GM19397 (cell line): ENCODE results near the gene BAZ1B.
"Not testable (repeated sequence)": the region's sequence is repeated elsewhere in the genome, so short reads cannot be mapped to it uniquely, and the experiment has no call there.

Source experiments
- ATAC-seq: cut with Tn5 transposase; IDR thresholded peaks from one replicate; pipeline ENCODE4 v1.9.1; 2021; ENCODE audit warnings: mild to moderate bottlenecking, moderate library complexity; ENCODE audit not compliant: unreplicated experiment

The BAZ1B gene

DNA sequence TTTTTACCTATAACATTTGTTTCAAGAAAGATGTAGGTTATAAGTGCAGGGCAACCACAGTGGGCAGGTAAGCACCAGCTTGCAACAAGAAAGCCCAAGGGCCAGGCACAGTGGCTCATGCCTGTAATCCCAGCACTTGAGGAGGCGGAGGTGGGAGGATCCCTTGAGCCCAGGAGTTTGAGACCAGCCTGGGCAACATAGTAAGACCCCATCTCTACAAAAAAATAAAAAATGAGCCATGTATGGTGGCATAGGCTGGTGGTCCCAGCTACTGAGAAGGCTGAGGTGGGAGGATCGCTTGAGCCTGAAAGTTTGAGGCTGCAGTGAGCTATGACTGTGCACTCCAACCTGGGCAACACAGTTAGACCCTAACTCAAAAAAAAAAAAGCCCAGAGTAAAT lies 22.6 kb upstream of the BAZ1B start:
- no peak for ATAC-seq

DNA sequence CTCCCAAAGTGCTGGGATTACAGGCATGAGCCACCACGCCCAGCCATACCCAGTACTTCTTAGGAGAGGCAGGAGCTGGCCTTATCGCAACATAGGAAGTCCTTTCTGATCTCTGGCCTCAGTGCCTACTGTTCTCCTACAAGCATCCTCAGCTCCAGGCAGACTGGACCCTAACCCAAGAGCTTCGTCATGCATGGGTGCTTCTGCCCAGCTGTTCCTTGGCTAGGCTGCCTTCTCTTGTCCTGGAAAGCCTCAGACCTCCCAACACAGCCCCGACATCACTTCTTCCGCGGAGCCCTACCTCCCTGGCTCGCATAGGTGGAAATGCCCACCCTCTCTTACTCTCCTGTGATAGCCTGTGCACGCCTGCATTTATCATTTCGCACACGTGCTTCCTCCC lies 19.6 kb upstream of the BAZ1B start:
- ATAC-seq = no peak

DNA sequence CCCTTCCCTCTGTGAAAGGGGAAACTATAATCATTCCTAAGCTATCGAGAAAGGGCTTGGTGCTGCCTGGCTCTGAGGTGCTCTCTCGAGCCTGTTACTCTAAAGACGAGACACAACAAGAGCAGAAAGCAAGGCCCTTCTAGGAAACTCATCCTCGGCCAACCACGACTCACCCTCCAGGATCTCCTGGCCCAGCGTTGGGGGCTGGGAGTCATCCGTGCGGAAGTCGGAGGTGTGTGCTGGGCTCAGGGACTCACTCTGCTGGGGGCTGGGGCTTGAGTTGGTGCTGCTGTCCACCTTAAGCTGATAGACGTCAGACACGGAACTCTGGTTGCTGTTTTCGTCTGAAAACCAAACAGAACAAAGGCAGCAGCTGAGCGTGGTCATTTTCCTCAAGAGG lies 17.6 kb upstream of the BAZ1B start:
- no peak for ATAC-seq

DNA sequence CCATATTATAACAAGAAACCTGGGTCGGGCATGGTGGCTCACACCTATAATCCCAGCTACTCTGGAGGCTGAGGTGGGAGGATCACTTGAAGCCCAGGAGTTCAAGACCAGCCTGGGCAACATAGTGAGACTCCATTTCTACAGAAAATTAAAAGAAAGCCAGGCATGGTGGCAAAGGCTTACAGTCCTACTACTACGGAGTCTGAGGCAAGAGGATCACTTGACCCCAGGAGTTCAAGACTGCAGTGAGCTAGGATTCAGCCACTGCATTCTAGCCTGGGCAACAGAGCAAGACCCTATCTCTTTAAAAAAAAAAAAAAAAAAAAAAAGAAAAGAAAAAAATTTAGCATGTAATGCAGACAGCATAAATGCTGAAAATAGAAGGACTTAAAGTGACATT lies 16.4 kb upstream of the BAZ1B start:
- not testable (repeated sequence) for ATAC-seq

DNA sequence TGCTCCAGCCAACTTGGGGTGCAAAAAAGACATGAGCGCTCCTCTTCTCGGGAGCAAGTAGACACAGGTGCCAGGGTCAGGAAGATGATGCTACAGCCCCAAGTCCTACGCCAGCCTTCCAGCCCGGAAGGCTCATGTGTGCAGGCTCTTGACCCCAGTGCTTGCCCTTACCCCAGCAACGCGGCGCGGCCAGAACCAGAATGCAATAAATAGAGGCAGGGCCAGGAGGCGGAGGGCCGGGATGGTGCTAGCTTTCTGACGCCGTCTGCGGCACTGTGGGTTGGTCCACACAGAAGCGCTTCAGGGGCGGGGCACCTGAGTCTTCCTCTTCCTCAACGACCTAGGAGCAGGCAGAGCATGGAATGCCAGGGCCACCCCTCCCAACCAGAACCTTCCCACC lies 15.0 kb upstream of the BAZ1B start:
- no peak for ATAC-seq

DNA sequence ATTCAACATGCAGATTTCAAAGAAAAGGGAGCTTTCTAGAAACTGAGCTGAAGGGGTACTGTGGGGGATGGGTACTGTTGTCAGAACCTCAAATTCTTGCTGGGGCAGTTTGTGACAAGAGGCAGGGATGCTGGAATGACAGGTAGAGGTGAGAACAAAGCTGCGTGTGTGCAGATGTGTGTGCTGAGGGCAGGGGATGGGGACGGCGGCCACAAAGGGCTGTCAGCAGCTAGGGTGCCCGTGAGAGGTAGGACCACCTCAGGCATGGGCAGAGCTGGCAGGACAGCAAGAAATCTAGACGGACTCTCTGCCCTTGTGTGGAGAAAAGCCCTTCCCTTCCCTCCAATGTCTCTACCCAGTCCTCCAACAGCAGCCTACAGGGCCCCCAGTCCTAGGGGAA lies 14.4 kb upstream of the BAZ1B start:
- no peak for ATAC-seq

DNA sequence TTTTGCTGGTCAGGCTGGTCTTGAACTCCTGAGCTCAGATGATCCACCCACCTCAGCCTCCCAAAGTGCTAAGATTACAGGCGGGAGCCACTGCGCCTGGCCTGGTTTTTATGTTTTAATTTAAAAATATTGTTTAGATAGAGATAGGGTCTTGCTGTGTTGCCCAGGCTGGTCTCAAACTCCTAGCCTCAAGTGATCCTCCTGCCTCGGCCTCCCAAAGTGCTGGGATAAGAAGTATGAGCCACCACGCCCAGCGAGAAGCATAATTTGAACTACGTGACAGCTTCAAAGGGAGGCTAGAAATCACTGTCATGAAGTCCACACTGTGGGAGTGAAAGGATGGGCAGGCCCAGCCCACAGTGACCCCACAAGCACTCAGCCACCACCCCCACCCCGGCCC lies 13.8 kb upstream of the BAZ1B start:
- not testable (repeated sequence) for ATAC-seq

DNA sequence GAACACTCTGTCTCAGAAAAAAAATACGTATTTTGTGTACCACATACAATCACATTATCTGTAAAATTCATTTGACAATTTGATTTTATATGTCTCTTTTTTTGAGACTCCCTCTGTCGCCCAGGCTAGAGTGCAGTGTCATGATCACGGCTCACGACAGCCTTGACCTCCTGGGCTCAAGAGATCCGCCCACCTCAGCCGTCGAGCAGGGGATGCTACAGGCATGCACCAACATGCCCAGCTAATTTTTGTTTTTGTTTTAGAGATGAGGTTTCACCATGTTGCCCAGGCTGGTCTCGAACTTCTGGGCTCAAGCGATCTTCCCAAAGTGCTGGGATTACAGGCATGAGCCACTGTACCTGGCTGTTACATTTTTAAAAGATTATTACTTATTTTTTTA lies 11.6 kb upstream of the BAZ1B start:
- no peak for ATAC-seq

DNA sequence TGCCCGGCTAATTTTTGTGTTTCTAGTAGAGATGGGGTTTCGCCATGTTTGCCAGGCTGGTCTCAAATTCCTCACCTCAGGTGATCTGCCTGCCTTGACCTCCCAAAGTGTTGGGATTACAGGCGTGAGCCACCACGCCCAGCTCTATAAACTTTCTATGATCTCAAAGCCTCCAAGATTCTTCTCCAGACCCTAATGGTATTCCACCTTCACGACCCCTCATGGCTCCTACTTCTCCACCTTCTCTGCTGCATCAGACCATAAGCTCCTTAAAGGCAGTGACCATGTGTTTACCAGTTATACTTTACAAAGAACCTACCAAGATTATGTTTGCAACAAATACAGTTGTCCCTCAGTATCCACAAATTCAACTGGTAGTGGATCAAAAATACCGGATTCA lies 10.1 kb upstream of the BAZ1B start:
- no peak for ATAC-seq

DNA sequence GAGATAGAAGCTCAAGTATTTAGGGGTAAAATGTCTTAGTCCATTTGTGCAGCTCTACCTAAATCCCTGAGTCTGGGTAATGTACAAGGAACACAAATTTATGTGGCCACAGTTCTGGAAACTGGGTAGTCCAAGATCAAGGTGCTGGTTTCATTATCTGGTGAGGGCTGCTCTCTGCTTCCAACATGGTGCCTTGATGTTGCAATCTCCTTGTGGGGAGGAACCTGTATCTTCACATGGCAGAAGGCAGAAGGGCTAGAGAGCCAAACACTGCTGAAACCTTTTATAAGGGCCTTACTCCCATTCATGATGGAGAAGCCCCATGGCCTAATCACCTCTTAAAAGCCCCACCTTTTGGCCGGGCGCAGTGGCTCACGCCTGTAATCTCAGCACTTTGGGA lies 8.7 kb upstream of the BAZ1B start:
- ATAC-seq = no peak

DNA sequence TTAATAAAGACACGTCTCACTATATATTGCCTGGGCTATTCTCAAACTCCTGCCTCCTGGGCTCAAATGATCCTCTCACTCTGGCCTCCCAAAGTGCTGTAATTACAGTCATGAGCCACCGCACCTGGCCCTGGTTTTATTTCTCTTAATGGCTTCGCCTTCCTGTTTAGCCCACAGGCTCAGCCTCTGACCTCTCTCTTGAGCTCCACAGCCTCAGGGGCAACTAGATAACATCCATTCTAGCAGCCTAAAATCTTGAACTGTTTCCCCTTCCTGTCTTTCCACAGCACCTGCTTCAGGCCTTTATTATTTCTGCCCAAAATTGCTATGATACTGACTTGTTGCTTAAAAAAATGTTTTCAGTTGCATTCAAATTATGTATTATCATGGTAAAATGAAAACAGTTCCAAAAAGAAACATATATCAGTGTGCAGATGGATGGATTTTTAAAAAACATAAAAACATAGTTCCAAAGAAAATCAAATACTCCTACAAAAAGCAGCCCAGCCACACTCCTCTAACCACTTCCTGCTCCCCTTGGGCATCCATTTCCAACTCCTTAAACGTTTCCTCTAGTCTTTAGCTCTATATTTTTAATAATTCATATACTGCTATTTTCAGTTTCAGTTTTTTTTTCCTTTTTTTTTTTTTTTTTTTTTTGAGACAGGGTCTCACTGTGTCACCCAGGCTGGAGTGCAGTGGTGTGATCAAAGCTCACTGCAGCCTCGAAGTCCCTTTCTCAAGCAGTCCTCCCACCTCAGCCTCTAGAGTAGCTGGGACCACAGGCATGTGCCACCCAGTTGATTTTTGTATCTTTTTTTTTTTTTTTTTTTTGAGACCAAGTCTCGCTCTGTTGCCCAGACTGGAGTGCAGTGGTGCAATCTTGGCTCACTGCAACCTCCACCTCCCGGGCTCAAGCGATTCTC lies 5.1 kb upstream of the BAZ1B start:
- ATAC-seq = no peak

DNA sequence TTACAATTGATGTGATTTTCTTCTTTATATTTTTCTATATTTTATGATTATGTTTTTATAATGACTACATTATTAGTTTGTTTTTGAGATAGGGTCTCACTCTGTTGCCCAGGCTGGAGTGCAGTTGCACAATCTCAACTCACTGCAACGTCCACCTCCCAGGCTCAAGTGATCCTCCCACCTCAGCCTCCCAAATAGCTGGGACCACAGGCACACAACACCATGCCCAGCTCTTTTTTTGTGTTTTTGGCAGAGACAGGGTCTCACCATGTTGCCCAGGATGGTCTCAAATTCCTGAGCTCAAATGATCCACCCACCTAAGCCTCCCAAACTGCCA lies 4.0 kb upstream of the BAZ1B start:
- not testable (repeated sequence) for ATAC-seq

DNA sequence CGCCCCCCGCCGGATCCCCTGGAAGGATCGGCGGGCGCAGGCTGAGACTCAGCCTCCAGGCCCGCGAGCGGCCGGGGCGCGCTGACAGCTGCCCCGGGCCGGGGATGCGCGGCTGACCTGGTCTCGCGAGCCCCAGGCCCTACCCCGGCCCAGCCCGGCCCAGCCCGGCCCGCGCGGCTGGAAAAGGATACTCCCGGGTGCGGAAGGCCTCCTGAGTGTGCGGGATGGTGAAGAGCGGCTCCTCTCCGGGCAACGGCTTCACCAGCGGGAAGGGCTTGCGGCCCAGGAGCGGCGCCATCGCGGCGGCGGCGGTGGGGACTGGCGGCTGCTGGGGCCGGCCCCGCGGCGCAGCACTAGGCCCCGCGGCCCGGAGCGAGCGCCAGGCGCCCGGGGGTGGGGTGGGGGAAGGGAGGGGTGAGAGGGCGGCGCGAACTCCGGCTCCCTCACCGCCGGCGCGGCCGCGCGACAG lies 423 bp downstream of the BAZ1B start:
- ATAC-seq = peak; percentile 46

DNA sequence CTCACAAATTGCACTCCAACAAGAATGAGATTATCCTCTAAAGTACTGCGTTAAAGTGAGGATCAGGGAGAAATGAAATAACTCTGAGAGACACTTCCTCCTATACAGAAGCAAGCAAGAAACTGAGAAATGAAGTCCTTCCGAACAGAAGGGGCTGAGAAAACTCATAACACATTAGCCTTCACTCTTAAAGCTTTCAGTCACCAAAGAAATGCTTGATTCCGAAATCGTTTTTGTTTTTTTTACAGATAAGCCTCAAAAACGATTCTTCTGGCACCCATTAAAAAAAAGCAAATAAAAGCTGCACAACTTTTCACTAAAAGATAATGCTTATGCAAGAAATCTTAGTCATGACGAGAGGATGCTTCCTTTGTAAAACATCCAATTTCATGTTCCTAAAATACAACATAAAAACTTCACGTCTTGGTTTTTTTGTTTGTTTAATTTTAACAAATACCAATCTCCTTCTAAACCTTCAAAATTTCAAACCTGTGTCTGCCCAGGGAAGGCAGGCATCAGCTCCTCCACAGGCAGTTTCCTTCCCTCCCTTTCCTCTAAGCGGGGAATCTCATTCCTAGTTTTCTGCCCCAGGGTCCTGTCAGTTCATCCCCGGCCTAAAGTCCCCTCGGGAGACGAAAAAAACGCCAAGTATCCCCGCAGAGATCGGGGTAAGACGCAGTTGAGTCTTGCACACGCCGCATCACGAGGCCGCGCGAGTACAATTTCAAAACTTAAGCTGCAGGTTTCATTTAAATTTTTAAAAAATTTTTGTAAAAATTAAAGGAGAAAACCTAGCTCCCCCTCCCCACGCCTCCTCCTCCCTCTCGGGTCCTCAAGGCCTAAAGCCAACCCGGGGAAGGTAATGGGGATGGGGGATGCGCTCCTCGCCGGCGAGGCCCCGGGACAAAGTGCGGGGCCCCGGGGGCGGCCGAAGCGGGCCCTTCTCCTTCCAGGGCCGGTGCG lies 1.1 kb downstream of the BAZ1B start:
- ATAC-seq = no peak

DNA sequence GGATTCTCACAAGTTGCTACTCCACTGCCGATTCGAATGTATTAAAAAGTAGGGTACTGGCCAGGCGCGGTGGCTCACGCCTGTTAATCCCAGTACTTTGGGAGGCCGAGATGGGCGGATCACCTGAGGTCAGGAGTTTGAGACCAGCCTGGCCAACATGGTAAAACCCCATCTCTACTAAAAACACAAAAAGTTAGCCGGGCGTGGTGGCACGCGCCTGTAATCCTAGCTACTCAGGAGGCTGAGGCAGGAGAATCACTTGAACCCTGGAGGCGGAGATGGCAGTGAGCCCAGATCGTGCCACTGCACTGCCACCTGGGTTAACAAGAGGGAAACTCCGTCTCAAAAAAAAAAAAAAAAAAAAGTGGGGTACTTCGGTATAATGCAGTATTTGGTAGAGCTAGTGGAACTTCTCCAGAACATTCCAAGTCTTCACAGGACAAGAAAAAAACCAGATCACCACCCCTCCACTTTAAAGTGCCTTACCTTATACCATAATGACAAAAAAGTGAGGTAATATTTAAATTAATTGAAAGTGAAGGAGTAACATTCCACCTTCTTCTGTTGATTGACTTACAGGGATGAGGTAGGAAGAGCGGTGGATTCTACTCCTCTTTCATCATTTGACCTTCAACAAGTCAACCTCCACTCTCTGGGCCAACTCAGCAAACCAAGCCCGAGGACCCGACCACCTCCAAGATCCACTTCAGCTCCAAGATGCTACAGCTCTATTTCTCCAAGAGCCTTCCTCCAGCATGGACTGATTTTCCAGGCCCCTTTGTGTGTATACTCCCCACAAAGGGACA lies 2.0 kb downstream of the BAZ1B start:
- ATAC-seq = no peak

DNA sequence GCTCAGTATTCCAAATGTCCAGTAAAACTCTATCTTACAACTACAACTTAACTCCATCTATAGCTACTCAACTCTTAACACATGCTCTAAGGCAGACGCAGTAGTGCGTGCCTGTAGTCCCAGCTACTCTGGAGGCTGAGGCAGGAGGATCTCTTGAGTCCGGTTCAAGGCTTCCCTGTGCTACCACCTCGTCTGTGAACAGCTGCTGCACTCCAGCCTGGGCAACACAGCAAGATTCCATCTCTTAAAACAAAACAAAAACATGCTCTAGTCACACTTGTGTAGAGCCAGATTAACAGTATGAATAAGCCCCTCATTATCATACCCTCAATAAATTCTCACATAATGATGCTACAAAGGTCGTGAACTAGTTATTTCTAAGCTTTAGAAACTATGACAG lies 3.6 kb downstream of the BAZ1B start:
- ATAC-seq = no peak

DNA sequence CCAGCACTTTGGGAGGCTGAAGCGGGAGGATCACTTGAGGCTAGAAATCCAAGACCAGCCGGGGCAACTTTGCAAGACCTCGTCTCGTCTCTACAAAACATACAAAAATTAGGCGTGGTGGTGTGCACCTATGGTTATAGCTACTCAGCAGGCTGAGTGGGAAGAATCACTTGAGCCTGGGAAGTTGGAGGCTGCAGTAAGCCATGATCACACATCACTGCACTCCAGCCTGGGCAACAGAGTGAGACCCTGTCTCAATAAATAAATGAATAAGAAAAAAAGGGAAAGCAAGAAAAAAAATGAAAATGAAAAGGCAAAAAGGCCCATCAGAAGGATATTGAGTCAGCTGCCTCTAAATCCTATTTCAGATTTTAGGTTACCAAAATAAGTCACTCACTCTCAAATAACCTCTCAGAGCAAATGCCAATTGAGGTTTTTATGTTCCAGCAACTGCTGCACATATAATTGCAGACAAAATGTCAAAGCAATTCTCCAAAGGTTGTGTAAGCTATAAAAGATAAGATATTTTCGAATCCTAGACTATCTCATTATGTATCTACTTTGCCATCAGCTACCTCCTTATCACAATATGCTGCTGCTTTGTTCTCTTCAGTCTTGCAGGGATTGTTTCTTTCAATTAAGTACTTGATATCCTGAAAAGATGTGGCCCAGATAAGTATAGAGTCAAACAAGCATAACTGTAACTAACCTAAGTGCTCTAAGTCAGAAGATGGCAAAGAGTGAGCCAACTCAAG lies 4.7 kb downstream of the BAZ1B start:
- no peak for ATAC-seq

DNA sequence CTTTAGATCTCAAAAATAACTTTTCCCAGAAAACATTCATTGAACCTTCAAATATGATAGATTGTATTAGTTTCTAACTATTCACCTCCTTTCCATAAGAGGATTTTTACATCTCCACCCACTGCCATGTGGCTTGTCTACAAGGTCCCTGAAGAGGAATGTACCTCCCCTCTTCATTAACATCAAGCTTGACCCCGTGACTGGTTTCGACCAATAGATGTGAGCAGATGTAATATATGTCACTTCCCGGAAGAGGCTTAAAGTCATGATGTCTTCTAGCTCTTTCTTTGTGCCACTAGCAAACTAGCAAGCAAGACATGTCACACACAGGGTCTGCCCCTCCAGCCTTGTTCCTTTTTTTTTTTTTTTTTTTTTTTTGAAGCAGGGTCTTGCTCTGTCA lies 6.9 kb downstream of the BAZ1B start:
- ATAC-seq = no peak

DNA sequence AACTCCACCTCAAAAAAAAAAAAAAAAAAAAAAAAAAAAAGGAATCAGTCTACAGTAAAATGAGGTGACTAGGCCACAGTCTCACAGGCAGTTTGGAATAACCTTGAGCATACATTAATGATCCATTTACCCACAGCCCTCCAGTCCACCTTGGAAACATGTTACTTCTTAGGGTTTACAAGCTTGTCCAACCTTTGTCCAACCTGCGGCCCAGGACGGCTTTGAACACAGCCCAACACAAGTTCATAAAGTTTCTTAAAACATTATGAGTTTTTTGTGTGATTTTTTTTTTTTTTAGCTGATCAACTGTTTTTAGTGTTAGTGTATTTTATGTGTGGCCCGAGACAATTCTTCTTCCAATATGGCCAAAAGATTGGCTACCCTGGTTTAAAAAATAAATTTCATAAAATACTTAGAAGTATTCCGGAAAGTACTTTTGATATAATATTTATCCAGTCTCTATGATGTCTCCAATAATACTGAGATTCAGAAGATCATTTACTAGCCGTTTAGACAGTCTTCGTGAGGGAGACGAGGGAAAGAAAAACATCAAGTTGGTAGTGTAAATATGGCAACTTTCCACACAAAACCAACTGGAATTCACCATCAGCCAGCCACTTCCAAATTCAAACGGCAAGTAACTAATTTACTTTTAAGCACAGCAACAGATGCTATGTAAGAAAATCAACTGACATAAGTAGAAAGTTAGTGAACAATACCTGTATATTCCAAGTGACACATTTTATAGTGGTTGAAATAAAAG lies 9.9 kb downstream of the BAZ1B start:
- no peak for ATAC-seq

DNA sequence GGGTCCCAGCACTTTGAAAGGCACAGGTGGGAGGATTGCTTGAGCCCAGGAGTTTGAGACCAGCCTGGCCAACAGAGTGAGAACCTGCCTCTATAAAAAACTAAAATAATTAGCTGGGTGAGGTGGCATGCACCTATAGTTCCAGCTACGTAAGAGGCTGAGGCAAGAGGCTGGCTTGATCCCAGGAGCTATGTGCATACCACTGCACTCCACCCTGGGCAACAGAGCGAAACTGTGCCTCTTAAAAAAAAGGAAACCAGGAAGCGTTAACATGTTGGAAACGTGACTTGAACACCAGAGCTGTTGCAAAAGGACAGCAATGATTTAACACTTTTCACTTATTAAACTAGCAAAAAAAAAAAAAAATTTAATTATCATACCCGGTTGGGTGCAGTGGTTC lies 12.6 kb downstream of the BAZ1B start:
- no peak for ATAC-seq
